GM06990 (cell line): ENCODE data around the gene PLPP3.

ENCODE experiments used
- DNase-seq: peaks from one replicate; pipeline ENCODE4 v3.0.0-alpha.2; 2011; ENCODE audit not compliant: insufficient read length; ENCODE audit errors: extremely low read depth
- H3K27me3 ChIP-seq: replicated peaks from 2 replicates; pipeline ENCODE4 v1.6.0; 2011; ENCODE audit warnings: low read length; ENCODE audit not compliant: control insufficient read depth, insufficient read depth
- H3K36me3 ChIP-seq: 2 replicates; pipeline ENCODE4 v1.5.1; 2011; ENCODE audit warnings: low read length; ENCODE audit not compliant: control insufficient read depth, insufficient read depth
- H3K4me3 ChIP-seq: replicated peaks from 2 replicates; pipeline ENCODE4 v1.5.1; 2011; ENCODE audit warnings: low read depth, mild to moderate bottlenecking, control low read depth, low read length
- TF ChIP-seq, protein P1 (sequence below): IDR thresholded peaks from 2 replicates; pipeline ENCODE4 v1.5.1; 2011; ENCODE audit warnings: low read length, control low read depth, mild to moderate bottlenecking, inconsistent platforms; ENCODE audit not compliant: insufficient read depth, poor library complexity, severe bottlenecking

The PLPP3 gene

DNA sequence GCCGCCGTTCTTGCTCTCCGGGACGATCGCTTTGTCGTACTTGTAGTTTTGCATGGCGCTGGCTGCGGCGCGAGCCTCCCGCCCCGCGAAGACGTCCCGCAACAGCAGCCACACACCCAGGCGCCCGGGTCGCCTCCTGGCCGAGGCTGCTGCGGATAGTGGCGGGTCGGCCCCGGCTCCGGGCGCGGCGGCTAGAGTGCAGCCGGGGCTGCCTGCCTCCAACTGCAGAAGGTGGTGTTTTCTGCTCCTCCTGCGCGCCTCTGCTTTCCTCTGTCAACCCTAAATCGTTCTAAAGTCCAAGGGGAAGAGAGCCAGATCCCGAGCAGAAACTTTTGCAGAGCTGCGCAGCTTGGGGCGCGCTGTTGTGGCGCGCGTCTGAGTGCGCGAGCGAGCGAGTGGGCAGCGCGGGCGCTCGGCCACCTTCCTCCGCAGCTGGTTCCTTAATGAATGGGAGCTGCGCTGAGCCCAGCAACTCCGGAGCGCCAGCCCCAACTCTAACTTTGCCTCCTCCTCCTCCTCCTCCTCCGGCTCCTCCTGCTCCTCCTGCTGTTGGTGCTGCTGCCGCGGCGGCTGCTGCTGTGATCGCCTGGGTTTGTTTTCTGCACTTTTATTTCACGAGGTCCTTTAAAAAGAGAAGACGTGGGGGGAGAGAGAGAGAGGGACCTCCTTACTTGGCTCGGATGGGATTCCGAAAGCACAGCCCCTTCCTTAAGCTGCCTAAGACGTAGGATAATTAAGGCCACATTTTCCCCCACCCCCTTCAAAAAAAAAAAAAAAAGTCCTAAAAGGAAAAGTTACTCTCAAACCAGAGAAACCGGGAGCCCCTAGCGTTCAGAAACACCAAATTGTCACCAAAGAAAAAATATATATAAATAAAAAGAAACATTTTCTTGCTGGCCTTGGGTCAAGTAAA, at the start of gene PLPP3:
Gene PLPP3 (minus strand): TSS at position 601 of the 913 bp plus-strand sequence. CDS start 547 bp downstream, at position 54.
- peak within 1 kb of the TSS; percentile 63 for H3K4me3 ChIP-seq
- TF ChIP-seq, protein P1, sequence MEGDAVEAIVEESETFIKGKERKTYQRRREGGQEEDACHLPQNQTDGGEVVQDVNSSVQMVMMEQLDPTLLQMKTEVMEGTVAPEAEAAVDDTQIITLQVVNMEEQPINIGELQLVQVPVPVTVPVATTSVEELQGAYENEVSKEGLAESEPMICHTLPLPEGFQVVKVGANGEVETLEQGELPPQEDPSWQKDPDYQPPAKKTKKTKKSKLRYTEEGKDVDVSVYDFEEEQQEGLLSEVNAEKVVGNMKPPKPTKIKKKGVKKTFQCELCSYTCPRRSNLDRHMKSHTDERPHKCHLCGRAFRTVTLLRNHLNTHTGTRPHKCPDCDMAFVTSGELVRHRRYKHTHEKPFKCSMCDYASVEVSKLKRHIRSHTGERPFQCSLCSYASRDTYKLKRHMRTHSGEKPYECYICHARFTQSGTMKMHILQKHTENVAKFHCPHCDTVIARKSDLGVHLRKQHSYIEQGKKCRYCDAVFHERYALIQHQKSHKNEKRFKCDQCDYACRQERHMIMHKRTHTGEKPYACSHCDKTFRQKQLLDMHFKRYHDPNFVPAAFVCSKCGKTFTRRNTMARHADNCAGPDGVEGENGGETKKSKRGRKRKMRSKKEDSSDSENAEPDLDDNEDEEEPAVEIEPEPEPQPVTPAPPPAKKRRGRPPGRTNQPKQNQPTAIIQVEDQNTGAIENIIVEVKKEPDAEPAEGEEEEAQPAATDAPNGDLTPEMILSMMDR, result peak; percentile 45
- peak; percentile 78 for DNase-seq
- no peaks in the 10 kb centered on the region for H3K36me3 ChIP-seq
- peaks cover 2% of the 10 kb centered on the region for H3K27me3 ChIP-seq

DNA sequence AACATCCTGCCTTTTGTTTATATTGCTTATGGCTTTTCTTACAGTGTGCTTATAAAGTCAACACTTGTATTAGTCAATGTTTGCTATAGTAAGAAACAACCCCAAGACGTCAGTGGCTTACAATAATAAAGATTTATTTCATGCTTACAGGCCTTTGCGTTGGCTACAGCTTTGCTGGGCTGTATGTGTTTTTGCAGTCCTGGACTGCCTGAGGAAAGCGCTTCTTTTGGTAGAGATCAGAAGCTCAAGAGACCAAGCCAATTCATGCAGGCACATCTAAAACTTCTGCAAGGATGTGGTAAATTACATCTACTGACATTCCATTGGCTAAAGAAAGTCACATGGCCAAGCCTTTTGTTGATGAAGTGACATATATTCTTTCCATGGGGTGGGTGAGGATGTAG, 48.3 kb upstream of the PLPP3 start:
- no peaks in the 10 kb centered on the region for H3K27me3 ChIP-seq
- DNase-seq, result no peak
- no peak overlapping the region for H3K4me3 ChIP-seq
- TF ChIP-seq, protein P1, result no peak
- H3K36me3 ChIP-seq, result no peaks in the 10 kb centered on the region

- Histone ChIP-seq H3K4me3 (no peak overlapping the region), H3K36me3 (no peaks in the 10 kb centered on the region), H3K27me3 (no peaks in the 10 kb centered on the region)
- TF ChIP-seq, protein P1, result no peak
- DNase-seq, result no peak
These were observed 47.8 kb upstream of the PLPP3 start for GRCh38 chr1:56627019-56627635.

DNA sequence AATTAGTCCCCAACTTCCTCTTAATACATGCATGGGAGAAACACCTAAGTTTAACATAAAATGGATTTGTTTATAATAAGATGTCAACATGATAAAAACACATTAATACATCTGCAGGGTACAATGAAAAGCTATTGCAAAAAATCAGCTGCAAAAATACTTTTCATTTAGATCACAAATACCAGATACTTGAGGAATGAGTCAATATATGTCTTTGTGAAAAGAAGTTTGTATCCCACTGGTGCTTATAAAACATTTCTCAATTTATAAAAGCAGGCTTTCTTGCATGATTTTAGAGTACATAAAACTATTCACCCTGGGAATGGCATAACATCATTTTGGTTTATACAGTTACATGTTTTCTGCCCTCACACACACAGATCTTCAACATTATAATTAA, 47.2 kb upstream of the PLPP3 start:
- TF ChIP-seq, protein P1, result no peak
- Histone ChIP-seq H3K36me3 (no peaks in the 10 kb centered on the region), H3K4me3 (no peak overlapping the region), H3K27me3 (no peaks in the 10 kb centered on the region)
- no peak for DNase-seq

GRCh38 chr1:56625819-56626440, 46.6 kb upstream of the PLPP3 start:
- no peaks in the 10 kb centered on the region for H3K36me3 ChIP-seq
- no peak overlapping the region for H3K4me3 ChIP-seq
- no peak for DNase-seq
- H3K27me3 ChIP-seq, result no peaks in the 10 kb centered on the region
- TF ChIP-seq, protein P1, result no peak
